A549 (cell line): ENCODE results near the gene ACER3.

Experiments used
- CBX2 ChIP-seq: fragments of 200-600 bp; sonication (generic); IDR thresholded peaks from 2 replicates; pipeline ENCODE4 v1.6.1; 2016; ENCODE audit warnings: low read depth, mild to moderate bottlenecking, borderline replicate concordance
- CBX8 ChIP-seq: fragments of 200-600 bp; sonication (generic); IDR thresholded peaks from 2 replicates; pipeline ENCODE4 v1.6.1; 2016
- CEBPB ChIP-seq, 2 experiments: fragments of >200 bp in 1 of 2; sonication (Bioruptor Twin) in 1 of 2; formaldehyde crosslinking in 1 of 2; IDR thresholded peaks; 2 replicates each; pipeline ENCODE4 v1.6.1; 2012 to 2016
- EP300 ChIP-seq, 2 experiments: fragments of >200 bp; sonication (Bioruptor Twin); formaldehyde crosslinking; IDR thresholded peaks; 2 replicates in 1 of 2; 3 replicates in 1 of 2; pipeline ENCODE4 v1.6.1; 2016 to 2017
- FOSL2 ChIP-seq, 2 experiments: fragments of 450-650 bp in 1 of 2; fragments of >200 bp in 1 of 2; sonication (Bioruptor Twin) in 1 of 2; formaldehyde crosslinking; IDR thresholded peaks; 2 replicates each; pipeline versions ENCODE4 v1.5.0 to v1.6.1; 2016 to 2020; ENCODE audit warnings: mild to moderate bottlenecking in 1 of 2, moderate library complexity in 1 of 2
- HOXA7 ChIP-seq: fragments of 250-450 bp; sonication (Bioruptor Pico); IDR thresholded peaks from 2 replicates; pipeline ENCODE4 v1.5.0; 2020; ENCODE audit warnings: mild to moderate bottlenecking, moderate library complexity
- KDM1A ChIP-seq: fragments of 200-600 bp; sonication (generic); IDR thresholded peaks from 2 replicates; pipeline ENCODE4 v1.6.1; 2016; ENCODE audit warnings: low read depth, mild to moderate bottlenecking
- KDM5A ChIP-seq: fragments of 200-600 bp; sonication (generic); IDR thresholded peaks from 2 replicates; pipeline ENCODE4 v1.6.1; 2016; ENCODE audit warnings: antibody characterized with exemption, mild to moderate bottlenecking
- MAFK ChIP-seq: fragments of 450-650 bp; IDR thresholded peaks from 2 replicates; pipeline ENCODE4 v1.6.1; 2014; ENCODE audit not compliant: partially characterized antibody
- POLR2A ChIP-seq: IDR thresholded peaks from 2 replicates; pipeline ENCODE4 v1.6.1; 2012; ENCODE audit warnings: mild to moderate bottlenecking, low read length
- TF ChIP-seq, protein P1 (sequence below): fragments of >200 bp; sonication (Bioruptor Twin); formaldehyde crosslinking; IDR thresholded peaks from 2 replicates; pipeline ENCODE4 v1.6.1; 2016
- TF ChIP-seq, protein P2 (sequence below): fragments of >200 bp; sonication (Bioruptor Twin); formaldehyde crosslinking; IDR thresholded peaks from 3 replicates; pipeline ENCODE4 v1.5.1; 2016
- TF ChIP-seq, protein P3 (sequence below): fragments of 200-600 bp; sonication (generic); IDR thresholded peaks from 2 replicates; pipeline ENCODE4 v1.6.1; 2016; ENCODE audit warnings: antibody characterized with exemption, mild to moderate bottlenecking, moderate library complexity

DNA sequence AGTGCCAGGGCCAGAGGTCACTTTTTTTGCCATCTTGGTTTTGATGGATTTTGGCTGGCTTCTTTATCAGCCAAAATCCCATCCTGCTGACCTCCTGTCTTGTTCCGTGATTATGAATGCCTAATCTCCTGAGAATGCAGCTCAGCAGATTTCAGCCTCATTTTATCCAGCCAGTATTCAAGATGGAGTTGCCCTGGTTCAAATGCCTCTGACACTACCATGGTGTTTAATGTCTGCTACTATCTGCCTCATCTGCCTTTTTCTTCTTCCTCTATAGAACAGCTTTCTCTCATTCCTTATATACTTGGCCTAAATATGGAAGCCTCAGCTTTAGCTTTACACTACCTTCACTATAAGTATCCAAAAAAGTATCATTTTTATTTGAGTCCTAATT lies 50.7 kb downstream of the ACER3 start:
- TF ChIP-seq MAFK (no peak), EP300 (IDR thresholded peaks at IDR 0.05) (no peak), KDM5A (no peak), HOXA7 (CRISPR knock-in tag) (no peak), CEBPB (IDR thresholded peaks at IDR 0.05) (no peak), CBX8 (no peak), POLR2A (no peak), FOSL2 (IDR thresholded peaks at IDR 0.05) (no peak), FOSL2 (CRISPR knock-in tag; IDR thresholded peaks at IDR 0.05) (no peak), KDM1A (no peak), CBX2 (no peak)
- TF ChIP-seq, protein P1, sequence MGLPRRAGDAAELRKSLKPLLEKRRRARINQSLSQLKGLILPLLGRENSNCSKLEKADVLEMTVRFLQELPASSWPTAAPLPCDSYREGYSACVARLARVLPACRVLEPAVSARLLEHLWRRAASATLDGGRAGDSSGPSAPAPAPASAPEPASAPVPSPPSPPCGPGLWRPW, result no peak
- TF ChIP-seq, protein P2, sequence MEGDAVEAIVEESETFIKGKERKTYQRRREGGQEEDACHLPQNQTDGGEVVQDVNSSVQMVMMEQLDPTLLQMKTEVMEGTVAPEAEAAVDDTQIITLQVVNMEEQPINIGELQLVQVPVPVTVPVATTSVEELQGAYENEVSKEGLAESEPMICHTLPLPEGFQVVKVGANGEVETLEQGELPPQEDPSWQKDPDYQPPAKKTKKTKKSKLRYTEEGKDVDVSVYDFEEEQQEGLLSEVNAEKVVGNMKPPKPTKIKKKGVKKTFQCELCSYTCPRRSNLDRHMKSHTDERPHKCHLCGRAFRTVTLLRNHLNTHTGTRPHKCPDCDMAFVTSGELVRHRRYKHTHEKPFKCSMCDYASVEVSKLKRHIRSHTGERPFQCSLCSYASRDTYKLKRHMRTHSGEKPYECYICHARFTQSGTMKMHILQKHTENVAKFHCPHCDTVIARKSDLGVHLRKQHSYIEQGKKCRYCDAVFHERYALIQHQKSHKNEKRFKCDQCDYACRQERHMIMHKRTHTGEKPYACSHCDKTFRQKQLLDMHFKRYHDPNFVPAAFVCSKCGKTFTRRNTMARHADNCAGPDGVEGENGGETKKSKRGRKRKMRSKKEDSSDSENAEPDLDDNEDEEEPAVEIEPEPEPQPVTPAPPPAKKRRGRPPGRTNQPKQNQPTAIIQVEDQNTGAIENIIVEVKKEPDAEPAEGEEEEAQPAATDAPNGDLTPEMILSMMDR, result no peak
- TF ChIP-seq, protein P3, sequence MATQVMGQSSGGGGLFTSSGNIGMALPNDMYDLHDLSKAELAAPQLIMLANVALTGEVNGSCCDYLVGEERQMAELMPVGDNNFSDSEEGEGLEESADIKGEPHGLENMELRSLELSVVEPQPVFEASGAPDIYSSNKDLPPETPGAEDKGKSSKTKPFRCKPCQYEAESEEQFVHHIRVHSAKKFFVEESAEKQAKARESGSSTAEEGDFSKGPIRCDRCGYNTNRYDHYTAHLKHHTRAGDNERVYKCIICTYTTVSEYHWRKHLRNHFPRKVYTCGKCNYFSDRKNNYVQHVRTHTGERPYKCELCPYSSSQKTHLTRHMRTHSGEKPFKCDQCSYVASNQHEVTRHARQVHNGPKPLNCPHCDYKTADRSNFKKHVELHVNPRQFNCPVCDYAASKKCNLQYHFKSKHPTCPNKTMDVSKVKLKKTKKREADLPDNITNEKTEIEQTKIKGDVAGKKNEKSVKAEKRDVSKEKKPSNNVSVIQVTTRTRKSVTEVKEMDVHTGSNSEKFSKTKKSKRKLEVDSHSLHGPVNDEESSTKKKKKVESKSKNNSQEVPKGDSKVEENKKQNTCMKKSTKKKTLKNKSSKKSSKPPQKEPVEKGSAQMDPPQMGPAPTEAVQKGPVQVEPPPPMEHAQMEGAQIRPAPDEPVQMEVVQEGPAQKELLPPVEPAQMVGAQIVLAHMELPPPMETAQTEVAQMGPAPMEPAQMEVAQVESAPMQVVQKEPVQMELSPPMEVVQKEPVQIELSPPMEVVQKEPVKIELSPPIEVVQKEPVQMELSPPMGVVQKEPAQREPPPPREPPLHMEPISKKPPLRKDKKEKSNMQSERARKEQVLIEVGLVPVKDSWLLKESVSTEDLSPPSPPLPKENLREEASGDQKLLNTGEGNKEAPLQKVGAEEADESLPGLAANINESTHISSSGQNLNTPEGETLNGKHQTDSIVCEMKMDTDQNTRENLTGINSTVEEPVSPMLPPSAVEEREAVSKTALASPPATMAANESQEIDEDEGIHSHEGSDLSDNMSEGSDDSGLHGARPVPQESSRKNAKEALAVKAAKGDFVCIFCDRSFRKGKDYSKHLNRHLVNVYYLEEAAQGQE, result no peak
